SH-SY5Y (cell line): Measurements from ENCODE around the gene TRIM47.

Experiments
- GATA2 ChIP-seq: IDR thresholded peaks from 2 replicates; pipeline ENCODE4 v1.6.1; 2011; ENCODE audit warnings: mild to moderate bottlenecking, low read depth, low read length
- GATA3 ChIP-seq: IDR thresholded peaks from 2 replicates; pipeline ENCODE4 v1.6.1; 2011; ENCODE audit warnings: low read depth, mild to moderate bottlenecking, low read length, moderate library complexity

Gene TRIM47

GRCh38 chr17:75899767-75900468 is 21.5 kb upstream of the TRIM47 start:
- no peak for TF ChIP-seq GATA3
- TF ChIP-seq GATA2 = no peak

- no peak for TF ChIP-seq GATA3
These were observed 21.0 kb upstream of the TRIM47 start for GRCh38 chr17:75899353-75899752.

- TF ChIP-seq GATA3 = no peak
- TF ChIP-seq GATA2 = no peak
These were observed 20.4 kb upstream of the TRIM47 start for GRCh38 chr17:75898791-75899190.

- no peak for TF ChIP-seq GATA2
- TF ChIP-seq GATA3 = no peak
These were observed 19.7 kb upstream of the TRIM47 start for GRCh38 chr17:75898065-75898464.

GRCh38 chr17:75897160-75898019 is 19.0 kb upstream of the TRIM47 start:
- no peak for TF ChIP-seq GATA2
- TF ChIP-seq GATA3 = no peak

GRCh38 chr17:75896415-75897159 is 18.2 kb upstream of the TRIM47 start, which contains the start of gene TRIM65:
Gene TRIM65 (minus strand): TSS chr17:75896951. CDS start chr17:75896937, 14 bp downstream.
- TF ChIP-seq GATA2 = no peak
- no peak for TF ChIP-seq GATA3

- TF ChIP-seq GATA2 (no peak), GATA3 (no peak)
These were observed 17.2 kb upstream of the TRIM47 start for GRCh38 chr17:75895370-75896155.

GRCh38 chr17:75894049-75894733 is 15.8 kb upstream of the TRIM47 start:
- TF ChIP-seq GATA2 (no peak), GATA3 (no peak)

- no peak for TF ChIP-seq GATA2
These were observed 15.1 kb upstream of the TRIM47 start for GRCh38 chr17:75893305-75894048.

GRCh38 chr17:75892556-75893224 is 14.3 kb upstream of the TRIM47 start:
- TF ChIP-seq GATA3 = no peak
- TF ChIP-seq GATA2 = no peak

- TF ChIP-seq GATA2 = no peak
- no peak for TF ChIP-seq GATA3
These were observed 13.5 kb upstream of the TRIM47 start for GRCh38 chr17:75891605-75892555.
